ENCODE results near the gene CADM1. TPM values are rescaled to one million over a fixed set of nuclear protein-coding genes. Genes with fewer than 3 reads are reported as not detected.
A peak's percentile ranks its signal among the peaks of the same experiment; 100 is the strongest.

Gene CADM1
- total and polyA plus RNA-seq, 4 donors = 31.7 to 243 (median 77.9) TPM

GRCh38 chr11:115334932-115335788, 169.1 kb downstream of the CADM1 start:
- no peaks in the 10 kb centered on the region for H3K9me3 ChIP-seq (ENCODE audit: control insufficient read depth in 4 of 4, insufficient read depth in 3 of 4, low read length in 3 of 4)
- peak; percentile 43 for TF ChIP-seq CTCF (IDR thresholded peaks at IDR 0.05; ENCODE audit: control extremely low read depth, extremely low read depth)
- no peak overlapping the region for H3K9ac ChIP-seq (ENCODE audit: insufficient read depth in 1 of 2, low read length in 2 of 2)
- H3K4me3 ChIP-seq = no peak overlapping the region
- peaks cover 0 to 3% (median 0%) of the 10 kb centered on the region in 5 donors for H3K4me1 ChIP-seq (ENCODE audit: control insufficient read depth in 5 of 5, insufficient read depth in 5 of 5, low read length in 5 of 5)
- H3K36me3 ChIP-seq (ENCODE audit: control insufficient read depth in 4 of 4, insufficient read depth in 4 of 4, low read length in 4 of 4) = no peaks in the 10 kb centered on the region
- DNase-seq (peak in 2 of 3 donors; percentile 75 to 76), ATAC-seq (ENCODE audit: insufficient read depth, low FRiP score) (no peak)
- no peaks in the 10 kb centered on the region for H3K27me3 ChIP-seq (ENCODE audit: control insufficient read depth in 3 of 3, insufficient read depth in 3 of 3, low read length in 2 of 3)
- H3K27ac ChIP-seq (ENCODE audit: low read depth in 1 of 2, low read length in 1 of 2) = no peak overlapping the region
- WGBS, 2 donors = 40 to 49% methylated on average over 3 of the region's 3 CpGs

DNA sequence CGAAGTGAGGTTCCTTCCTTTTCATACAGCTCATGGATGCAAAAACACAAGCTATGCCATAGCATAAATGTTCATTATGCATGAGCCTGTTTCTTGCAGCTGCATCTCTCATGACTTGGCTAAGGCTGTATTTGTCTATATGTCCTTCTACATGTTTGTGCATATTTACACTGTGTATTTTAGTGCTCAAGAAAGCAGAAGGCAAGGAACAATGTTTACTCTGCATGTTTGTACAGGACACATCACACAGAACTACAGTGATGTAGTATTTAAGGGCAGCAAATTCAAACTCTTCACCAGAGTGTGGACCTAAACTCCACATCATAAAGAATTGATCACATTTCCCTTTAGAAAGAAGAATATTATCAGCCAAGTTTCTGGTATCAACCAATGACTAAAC, 170.3 kb downstream of the CADM1 start:
- no peaks in the 10 kb centered on the region for H3K9me3 ChIP-seq (ENCODE audit: control insufficient read depth in 4 of 4, insufficient read depth in 3 of 4, low read length in 3 of 4)
- H3K4me3 ChIP-seq = no peak overlapping the region
- H3K36me3 ChIP-seq (ENCODE audit: control insufficient read depth in 4 of 4, insufficient read depth in 4 of 4, low read length in 4 of 4) = no peaks in the 10 kb centered on the region
- 59 to 65% methylated on average over 1 of the region's 1 CpG for WGBS, 2 donors
- no peak overlapping the region for H3K27ac ChIP-seq (ENCODE audit: low read depth in 1 of 2, low read length in 1 of 2)
- H3K27me3 ChIP-seq (ENCODE audit: control insufficient read depth in 3 of 3, insufficient read depth in 3 of 3, low read length in 2 of 3) = no peaks in the 10 kb centered on the region
- no peak overlapping the region for H3K9ac ChIP-seq (ENCODE audit: insufficient read depth in 1 of 2, low read length in 2 of 2)
- H3K4me1 ChIP-seq (ENCODE audit: control insufficient read depth in 5 of 5, insufficient read depth in 5 of 5, low read length in 5 of 5) = peaks cover 0 to 3% (median 0%) of the 10 kb centered on the region in 5 donors
- ATAC-seq (ENCODE audit: insufficient read depth, low FRiP score) (no peak), DNase-seq (no peak)
- TF ChIP-seq CTCF (IDR thresholded peaks at IDR 0.05; ENCODE audit: control extremely low read depth, extremely low read depth) = no peak

DNA sequence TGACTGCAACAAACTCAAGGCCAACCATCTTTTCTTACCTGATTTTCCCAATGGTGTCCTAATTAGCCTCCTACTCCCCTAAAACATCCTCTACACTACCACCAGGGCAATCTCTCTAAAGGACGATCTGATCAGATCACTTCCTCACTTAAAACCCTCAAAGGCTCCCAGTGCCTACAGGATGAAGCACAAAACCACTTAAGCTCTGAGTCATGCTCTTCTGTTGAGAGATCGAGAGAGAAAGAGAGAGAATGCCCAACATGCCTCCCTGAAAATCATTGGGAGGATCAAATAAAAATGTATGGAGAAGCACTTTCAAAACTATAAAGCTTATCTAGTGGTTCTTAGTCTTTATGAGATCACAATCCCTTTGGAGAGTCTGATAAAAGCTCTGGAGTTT, 171.1 kb downstream of the CADM1 start:
- TF ChIP-seq CTCF (IDR thresholded peaks at IDR 0.05; ENCODE audit: control extremely low read depth, extremely low read depth) = no peak
- Histone ChIP-seq H3K9me3 (ENCODE audit: control insufficient read depth in 4 of 4, insufficient read depth in 3 of 4, low read length in 3 of 4) (no peaks in the 10 kb centered on the region), H3K27ac (ENCODE audit: low read depth in 1 of 2, low read length in 1 of 2) (no peak overlapping the region), H3K4me3 (no peak overlapping the region), H3K27me3 (ENCODE audit: control insufficient read depth in 3 of 3, insufficient read depth in 3 of 3, low read length in 2 of 3) (no peaks in the 10 kb centered on the region), H3K36me3 (ENCODE audit: control insufficient read depth in 4 of 4, insufficient read depth in 4 of 4, low read length in 4 of 4) (no peaks in the 10 kb centered on the region), H3K4me1 (ENCODE audit: control insufficient read depth in 5 of 5, insufficient read depth in 5 of 5, low read length in 5 of 5) (peaks cover 0 to 3% (median 0%) of the 10 kb centered on the region in 5 donors), H3K9ac (ENCODE audit: insufficient read depth in 1 of 2, low read length in 2 of 2) (no peak overlapping the region)
- DNase-seq (no peak), ATAC-seq (ENCODE audit: insufficient read depth, low FRiP score) (no peak)
- 27 to 49% methylated on average over 2 of the region's 2 CpGs for WGBS, 2 donors
